Upper lobe of left lung (tissue), 4 donors: ENCODE results near the gene FADS2.

Source experiments
- POLR2A ChIP-seq, 4 donors: fragments of 450-650 bp; IDR thresholded peaks; one replicate each; pipeline ENCODE4 v1.5.1; 2016 to 2017; ENCODE audit warnings: antibody characterized with exemption in 4 of 4, mild to moderate bottlenecking in 2 of 4
- POLR2AphosphoS5 ChIP-seq, 2 donors: sonication (generic); formaldehyde crosslinking; IDR thresholded peaks; one replicate each; pipeline ENCODE4 v1.5.1; 2017; ENCODE audit warnings: antibody characterized with exemption in 2 of 2
- TF ChIP-seq, protein P1 (sequence below), 6 experiments: fragments of 450-650 bp in 4 of 6; fragments of 200-600 bp in 2 of 6; sonication (generic) in 2 of 6; IDR thresholded peaks; one replicate each; pipeline ENCODE4 v1.5.1; 2016 to 2019; ENCODE audit warnings: antibody characterized with exemption in 6 of 6

DNA sequence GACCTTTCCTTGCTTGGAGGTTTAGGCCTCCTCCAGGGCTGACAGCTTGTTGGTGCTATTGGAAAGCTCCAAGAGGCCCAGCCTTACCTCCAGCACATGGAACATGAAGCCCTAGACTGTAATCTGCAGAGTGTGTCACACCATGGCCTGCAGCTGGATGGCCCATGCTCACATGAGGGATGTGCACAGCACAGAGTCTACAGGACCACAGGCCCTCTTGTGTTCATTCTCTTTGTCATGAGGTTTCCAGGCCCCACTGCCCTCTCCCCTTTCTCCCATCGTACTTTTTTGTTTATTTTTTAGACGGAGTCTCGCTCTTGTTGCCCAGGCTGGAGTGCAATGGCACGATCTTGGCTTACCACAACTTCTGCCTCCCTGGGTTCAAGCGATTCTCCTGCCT is 21.3 kb upstream of the FADS2 start:
- TF ChIP-seq, protein P1, sequence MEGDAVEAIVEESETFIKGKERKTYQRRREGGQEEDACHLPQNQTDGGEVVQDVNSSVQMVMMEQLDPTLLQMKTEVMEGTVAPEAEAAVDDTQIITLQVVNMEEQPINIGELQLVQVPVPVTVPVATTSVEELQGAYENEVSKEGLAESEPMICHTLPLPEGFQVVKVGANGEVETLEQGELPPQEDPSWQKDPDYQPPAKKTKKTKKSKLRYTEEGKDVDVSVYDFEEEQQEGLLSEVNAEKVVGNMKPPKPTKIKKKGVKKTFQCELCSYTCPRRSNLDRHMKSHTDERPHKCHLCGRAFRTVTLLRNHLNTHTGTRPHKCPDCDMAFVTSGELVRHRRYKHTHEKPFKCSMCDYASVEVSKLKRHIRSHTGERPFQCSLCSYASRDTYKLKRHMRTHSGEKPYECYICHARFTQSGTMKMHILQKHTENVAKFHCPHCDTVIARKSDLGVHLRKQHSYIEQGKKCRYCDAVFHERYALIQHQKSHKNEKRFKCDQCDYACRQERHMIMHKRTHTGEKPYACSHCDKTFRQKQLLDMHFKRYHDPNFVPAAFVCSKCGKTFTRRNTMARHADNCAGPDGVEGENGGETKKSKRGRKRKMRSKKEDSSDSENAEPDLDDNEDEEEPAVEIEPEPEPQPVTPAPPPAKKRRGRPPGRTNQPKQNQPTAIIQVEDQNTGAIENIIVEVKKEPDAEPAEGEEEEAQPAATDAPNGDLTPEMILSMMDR (IDR thresholded peaks at IDR 0.05): no peak
- TF ChIP-seq POLR2AphosphoS5 (IDR thresholded peaks at IDR 0.05) (no peak), POLR2A (IDR thresholded peaks at IDR 0.05) (no peak)
